ENCODE results near the gene INTU.
A peak's percentile ranks its signal among the peaks of the same experiment; 100 is the strongest.
"Not testable (repeated sequence)": the region's sequence is repeated elsewhere in the genome, so short reads cannot be mapped to it uniquely, and the experiment has no call there.

INTU gene

DNA sequence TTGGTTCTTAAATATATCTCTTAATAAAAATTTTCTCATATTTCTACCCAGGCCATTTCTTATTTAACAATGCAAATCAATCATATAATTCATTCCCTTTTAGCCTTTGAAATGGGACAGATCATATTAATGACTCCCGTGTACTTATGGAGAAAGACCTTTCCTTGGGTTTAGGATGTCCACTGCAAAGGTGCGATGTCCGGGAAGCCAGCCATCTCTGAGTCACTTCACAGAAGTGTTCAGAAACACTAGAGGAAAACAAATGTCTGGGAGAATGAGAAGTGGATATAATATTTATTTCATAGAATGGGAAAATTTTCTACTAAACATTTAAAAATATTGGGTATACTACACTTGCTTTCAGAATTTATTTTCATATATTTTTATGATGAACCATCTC lies 15.3 kb downstream of the INTU start:
- no peak for DNase-seq

DNA sequence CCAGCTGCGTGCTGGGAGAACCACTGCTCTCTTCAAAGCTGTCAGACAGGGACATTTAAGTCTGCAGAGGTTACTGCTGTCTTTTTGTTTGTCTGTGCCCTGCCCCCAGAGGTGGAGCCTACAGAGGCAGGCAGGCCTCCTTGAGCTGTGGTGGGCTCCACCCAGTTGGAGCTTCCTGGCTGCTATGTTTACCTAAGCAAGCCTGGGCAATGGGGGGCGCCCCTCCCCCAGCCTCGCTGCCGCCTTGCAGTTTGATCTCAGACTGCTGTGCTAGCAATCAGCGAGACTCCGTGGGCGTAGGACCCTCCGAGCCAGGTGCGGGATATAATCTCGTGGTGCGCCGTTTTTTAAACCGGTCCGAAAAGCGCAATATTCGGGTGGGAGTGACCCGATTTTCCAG lies 22.8 kb downstream of the INTU start:
- not testable (repeated sequence) for DNase-seq

DNA sequence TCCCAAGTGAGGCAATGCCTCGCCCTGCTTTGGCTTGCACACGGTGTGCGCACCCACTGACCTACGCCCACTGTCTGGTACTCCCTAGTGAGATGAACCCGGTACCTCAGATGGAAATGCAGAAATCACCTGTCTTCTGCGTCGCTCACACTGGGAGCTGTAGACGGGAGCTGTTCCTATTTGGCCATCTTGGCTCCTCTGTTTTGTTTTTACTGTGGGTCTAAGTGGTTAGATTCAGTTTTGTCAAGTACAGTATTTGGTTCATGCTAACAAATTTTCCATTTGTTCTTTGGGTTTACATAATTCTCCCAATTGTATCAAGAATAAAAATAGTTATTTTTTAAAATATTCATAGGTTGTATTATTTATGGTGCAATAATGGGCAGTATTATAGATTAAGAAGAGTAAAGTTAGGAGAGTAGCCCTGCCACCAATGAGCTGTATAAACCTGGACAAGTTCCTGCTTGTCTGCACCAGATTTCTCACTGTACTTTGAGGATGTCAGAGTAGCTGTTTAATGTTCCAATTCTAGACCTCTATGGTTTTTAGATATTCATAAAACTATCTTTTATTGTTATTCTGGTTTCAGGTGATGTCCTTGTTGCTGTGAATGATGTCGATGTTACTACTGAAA lies 23.4 kb downstream of the INTU start:
- DNase-seq, result no peak

DNA sequence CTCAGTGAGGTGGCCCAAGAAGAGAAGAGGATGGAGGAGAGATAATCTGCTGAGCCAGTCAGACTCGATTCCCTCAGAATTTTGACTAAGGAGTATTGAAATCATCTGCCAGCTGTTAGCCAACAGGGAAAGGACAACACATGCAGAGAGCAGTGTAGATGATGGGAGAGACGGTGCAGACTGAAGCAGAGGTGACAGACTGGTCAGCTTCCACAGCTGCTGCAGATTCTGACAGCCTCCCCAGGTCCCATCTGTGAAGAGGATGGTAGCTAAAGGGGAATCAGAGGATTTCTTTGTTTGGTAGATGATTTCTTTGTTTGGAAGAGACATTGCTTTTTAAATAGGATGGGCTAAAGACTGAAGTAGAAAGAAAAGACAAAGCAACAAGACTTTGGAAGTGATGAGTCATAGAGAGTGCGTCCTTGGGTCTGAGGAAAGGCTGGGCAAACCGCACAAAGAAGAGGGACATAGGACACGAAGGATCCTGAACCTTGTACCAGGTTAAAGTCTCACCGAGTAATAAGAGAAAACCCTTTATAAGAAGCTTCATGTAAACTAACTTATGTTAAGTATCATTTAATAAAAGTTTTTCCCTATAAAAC lies 27.6 kb downstream of the INTU start:
- no peak for DNase-seq

DNA sequence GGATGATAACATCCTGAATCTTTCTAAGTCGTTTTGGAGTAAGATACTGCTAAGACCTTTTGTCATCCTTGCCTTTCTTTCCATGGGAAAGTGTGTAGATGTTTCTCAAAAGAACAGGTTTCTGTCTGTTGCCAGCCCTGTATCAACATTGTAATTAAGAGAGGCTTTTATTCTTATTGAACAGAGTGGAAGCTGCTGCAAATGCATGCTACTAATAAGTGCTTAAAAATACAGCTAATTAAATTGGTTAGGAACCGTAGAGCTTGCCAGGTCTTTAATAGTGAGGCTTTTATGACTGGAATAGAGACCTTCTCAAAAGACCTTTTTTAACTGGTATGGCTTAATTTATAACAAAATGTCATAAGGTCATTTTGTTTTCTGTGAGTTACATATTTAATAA lies 34.4 kb downstream of the INTU start:
- DNase-seq, result no peak

DNA sequence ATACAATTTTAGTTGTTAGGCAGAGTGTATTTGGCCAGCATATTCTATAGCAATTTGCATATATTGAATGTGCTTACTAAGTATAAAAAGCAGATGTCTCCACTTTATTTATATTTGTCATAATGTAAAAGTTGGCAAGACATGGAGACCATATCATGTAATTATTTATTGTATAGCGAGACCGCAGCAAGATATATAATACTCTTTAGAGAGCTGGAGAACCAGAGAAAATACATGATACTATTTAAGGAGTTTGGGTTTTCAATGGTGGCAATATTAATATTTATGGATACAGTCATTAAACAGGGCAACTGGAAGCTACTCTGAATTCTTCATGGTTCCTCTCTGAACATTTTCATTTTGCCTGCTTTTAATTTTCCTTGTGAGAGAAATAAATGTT lies 35.0 kb downstream of the INTU start:
- DNase-seq, result no peak

DNA sequence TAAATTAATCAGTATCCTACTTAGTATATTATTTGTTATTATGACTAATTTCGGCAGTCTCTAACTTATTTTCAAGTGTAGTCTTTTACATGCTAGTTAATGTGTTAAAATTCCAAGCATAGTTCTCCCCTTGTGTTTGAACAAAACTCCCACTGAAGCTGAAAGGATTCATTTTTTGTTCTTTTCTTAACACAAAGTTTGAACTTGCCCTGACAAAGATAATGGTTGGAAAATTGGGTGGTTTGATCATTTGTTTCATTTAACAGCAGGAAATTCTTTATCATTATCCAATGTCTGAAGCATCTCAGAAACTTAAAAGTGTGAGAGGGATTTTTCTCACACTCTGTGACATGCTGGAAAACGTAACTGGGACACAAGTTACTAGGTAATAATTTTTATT lies 36.0 kb downstream of the INTU start:
- no peak for DNase-seq

DNA sequence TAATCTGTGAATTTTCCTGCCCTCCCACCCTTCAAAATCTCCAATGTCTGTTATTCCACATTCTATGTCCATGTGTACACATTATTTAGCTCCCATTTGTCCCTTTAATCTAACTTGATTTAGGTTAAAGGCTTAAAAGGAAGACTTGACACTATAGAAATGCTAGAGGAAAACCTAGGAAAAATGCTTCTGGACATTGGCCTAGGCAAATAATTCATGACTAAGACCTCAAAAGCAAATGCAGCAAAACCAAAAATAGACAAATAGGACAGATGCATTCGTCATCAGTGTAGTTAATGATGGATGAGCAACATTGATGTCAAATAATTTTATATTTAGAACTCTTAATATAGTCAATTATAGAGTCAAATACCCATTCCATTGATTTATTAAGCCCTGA lies 36.9 kb downstream of the INTU start:
- no peak for DNase-seq

DNA sequence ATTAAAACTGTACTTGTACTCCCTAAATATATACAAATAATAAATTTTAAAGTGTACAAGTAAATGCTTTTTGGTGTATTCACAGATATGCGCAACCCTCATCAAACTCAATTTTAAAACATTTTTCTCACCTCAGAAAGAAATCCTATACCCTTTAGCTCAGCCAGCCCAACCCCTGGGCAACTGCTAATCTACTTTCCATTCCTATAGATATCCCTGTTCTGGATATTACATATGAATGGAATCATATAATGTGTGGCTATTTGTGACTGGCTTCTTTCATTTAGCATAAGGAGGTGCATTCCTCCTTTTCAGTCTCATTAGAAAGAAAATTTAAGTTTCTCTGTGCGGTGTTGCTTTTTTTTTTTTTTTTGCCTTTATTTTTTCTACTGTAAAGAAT lies 39.4 kb downstream of the INTU start:
- DNase-seq, result no peak

DNA sequence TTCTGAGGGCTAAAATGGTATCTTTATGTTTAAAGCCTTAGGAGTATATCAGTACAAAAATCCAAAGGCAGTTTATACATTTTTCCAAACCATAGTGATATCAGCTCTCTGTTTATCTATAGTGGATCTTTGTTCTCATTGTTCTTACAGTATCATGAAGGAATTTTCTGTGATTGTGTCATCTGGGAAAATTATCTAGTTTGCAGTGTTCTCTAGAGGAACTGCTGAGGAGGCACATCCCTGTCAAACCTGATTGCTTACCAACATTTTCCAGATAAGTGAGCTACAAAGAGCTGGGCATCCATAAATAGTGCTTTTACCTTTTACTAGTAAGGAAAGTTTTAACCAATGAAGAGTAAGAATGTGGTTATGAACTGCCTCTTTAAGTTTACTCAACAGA lies 52.5 kb downstream of the INTU start:
- DNase-seq, result no peak

DNA sequence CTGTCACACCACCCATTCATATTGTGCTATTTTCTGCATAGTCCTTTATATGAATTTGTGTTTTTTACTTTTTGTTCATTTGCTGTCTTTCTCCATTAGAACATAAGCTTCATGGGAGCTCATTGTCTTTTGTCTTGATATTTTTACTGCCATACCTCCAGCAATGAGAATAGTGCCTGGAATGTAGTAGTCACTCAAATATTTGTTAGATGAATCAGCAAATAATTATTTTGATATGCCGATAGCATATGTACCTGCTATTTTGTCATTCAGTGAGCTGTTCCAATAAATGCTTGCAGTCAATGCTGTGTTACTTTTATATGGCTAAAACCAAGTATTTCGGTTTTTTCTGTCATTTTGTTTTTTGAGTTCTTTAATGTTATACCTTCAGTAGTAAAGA lies 53.9 kb downstream of the INTU start:
- DNase-seq, result no peak

DNA sequence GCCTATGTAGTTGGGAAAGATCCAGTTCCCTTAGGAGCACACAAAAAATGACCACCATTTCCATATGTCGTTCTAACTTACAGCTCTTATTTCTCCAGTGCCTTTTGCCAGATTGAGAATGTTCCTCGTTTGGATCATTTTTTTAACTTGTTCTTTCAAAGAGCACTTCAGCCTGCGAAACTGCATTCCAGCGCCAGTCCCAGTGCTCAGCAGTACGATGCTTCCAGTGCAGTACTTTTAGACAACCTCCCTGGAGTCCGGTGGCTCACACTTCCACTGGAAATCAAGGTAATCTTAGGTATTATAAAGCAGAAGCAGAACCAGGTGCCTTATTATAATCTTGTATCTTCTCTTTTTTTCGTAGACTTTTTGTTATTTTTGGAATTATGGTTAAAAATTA lies 54.8 kb downstream of the INTU start:
- DNase-seq, result no peak

DNA sequence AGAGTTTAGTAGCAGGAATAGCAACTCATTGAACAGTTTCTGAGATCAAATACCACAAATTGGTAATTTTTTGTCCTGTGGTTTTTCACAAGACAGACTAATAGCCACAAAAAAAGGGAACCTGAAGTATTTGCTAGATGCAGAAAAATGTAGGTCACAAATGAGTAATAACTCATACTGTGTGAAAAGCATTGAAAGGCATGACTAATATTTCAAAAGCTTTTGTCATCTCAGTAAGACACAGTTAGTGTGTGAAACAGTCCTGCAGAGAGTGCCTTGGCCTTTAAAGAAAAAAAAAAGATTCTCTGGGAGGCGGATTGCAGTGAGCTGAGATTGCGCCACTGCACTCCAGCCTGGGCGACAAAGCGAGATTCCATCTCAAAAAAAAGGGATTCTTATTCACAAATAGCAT lies 66.0 kb downstream of the INTU start:
- no peak for DNase-seq

DNA sequence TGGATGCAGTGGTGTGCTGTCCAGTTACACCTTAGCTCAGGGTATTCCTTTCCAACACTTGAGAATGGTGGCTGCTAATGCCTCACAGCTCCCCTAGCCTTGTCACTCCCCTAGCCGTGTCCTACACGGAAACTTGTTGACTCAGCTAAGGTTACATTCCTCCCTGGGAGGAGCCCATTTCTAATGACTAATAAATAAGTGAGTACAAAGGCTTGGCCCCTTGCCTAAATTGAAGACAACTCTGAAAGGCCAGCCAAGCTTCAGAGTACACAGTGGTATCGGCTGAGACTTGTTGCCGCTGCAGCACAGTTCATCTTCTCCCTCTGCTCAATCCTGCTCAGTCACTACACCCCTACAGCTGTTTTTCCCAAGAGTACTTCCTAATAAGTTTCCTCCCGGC lies 76.2 kb downstream of the INTU start:
- no peak for DNase-seq

DNA sequence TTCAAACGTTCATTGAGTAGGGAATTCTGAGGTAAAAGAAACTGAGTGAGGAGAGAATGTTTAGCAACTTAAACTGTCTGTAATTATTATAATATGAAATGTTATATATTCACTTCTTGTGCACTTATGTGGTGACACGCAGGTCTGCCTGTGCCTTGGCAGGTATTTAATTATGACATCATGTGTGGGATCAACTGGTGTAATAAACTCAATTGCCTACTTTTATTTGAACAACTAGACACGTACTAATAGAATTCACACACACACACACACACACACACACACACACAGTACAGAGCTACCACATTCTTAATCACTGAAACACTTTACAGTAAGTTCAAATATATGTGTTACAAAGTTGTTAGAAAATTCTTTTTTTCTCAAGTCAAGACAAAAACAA lies 76.7 kb downstream of the INTU start:
- DNase-seq, result no peak

DNA sequence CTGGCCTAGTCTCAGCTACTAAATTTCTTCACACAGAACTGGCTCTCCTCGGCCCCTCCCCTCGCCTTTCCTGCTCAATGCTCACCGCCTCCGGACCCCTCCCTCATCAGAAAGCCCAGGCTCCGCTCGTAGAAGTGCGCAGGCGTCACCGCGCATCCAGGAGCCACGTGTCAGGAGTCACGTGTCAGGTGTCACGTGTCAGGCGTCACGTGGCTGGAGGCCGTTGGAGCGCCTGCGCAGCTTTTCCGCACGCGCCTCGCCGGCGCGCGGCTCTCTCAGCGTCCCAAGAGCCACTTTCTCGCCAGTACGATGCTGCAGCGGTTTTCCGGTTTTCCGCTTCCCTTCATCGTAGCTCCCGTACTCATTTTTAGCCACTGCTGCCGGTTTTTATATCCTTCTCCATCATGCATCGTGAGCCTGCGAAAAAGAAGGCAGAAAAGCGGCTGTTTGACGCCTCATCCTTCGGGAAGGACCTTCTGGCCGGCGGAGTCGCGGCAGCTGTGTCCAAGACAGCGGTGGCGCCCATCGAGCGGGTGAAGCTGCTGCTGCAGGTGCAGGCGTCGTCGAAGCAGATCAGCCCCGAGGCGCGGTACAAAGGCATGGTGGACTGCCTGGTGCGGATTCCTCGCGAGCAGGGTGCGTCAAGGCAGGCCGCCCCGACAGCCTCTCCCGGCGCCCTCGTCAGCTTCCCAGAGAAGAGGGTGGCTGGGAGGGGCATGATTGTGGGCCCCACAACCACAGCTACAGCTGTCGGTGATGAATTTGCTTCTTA lies 97.6 kb downstream of the INTU start, which contains the start of gene SLC25A31:
SLC25A31 (plus strand) TSS at position 259 of the 772 bp plus-strand sequence; CDS start at position 405, 146 bp downstream.
- no peak for DNase-seq

DNA sequence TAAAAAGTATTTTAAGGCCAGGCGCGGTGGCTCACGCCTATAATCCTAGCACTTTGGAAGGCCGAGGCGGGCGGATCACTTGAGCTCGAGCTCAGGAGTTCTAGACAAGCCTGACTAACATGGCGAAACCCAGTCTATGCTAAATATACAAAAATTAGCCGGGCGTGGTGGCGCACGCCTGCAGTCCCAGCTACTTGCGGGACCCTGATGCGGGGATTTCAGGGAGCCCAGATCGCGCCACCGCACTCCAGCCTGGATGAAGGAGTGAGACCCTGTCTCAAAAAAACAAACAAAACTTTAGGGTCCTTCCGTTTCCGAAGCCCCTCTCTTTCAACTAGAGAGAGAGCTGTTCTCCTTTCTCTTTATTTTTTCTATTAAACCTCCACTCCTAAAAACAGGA lies 98.6 kb downstream of the INTU start:
- DNase-seq, result no peak

DNA sequence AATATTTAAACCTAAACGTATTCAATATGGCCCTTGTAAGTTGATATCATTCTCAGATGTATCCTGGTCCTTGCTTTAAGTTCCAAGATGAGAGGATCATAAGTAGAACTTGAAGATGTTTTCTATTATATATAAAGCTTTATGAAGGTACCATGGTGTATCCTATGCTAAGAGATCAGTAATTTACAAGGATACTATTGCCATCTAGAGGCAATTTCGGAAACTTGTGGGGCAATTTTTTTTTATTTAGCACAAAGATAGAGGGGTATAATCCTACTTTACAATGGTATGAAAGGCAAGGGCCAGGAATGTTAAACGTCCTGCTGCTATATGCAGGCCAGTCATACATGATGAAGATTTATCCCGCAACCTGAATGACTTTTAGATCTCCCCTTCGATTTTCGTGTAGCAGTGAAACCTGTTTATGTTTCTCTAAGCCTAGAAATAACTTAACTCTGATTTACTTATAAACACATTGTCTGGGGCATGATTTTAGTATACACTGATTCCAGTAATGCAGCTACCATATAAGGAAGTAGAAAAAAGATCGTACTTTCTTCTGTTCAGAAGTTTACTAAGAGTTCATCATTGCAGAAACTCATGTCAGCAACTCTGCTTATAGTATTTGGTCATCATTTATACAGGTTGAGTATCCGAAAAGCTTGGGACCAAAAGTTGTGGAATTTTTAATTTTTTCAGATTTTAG lies 100.0 kb downstream of the INTU start:
- peak; percentile 2 for DNase-seq

DNA sequence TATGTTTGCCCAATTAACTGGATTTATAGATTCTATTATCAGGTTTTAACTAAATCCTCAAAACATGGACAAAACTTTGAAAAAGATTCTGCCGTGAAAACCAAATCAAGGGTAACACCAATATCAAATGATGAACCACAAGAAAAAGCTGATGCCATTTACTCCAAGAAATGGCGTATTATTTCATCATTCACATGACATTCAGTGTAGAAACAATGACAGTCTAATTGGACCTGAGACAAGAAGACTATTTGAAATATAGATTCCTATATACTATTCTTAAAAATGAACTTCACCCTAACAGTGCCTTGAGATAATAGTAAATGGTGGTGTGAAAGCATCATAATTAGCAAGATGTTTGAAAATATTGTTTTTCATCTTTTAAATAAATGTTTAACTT lies 102.2 kb downstream of the INTU start:
- DNase-seq, result no peak

DNA sequence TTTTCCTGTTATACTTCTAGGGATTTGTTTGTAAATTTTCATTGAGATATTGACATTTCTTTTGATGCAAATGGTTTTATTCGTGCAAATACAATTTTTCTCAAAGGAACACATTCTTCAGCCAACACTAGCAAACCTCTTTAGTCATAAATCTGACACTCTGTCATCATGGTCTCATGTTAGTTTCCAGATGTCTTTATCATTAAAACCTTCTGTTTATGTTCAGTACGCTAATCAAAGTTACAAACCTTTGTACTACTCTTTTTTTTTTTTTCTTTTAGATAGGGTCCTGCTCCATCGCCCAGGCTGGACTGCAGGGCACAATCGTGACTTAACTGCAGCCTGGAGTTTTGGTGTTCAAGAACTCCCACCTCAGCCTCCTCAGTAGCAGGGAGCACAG lies 104.5 kb downstream of the INTU start:
- no peak for DNase-seq

DNA sequence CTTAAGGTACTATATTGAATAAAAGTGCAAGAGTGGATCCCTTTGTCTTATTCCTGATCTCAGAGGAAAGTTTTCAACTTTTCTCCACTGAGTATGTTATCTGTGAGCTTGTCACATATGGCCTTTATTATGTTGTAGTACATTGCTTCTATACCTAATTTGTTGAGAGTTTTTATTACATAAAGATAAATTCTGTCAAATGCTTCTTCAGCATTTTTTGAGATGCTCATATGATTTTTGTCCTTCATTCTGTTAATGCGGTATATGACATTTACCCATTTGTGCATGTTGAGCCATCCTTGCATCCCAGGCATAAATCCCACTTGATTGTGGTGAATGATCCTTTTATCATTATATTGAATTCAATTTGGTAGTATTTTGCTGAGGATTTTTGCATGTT lies 108.5 kb downstream of the INTU start:
- no peak for DNase-seq

DNA sequence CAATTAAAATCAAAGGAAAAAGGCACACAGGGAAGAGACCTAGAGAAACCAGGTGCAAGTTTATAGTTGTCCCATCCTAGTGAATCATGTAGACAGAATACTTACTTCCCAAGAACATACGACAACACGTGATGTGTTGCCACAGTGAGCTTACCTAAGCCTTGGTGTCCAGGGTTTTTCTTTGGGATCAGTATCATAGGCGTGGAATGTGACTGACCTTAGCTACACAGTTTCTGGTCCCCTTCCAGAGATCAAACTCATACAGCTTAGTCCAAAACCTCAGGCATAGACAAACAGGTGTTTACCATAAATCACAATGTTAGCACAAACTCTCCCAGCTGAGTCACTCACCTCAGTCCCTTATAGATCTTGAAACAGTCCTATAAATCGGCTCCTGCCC lies 115.1 kb downstream of the INTU start:
- DNase-seq, result no peak

DNA sequence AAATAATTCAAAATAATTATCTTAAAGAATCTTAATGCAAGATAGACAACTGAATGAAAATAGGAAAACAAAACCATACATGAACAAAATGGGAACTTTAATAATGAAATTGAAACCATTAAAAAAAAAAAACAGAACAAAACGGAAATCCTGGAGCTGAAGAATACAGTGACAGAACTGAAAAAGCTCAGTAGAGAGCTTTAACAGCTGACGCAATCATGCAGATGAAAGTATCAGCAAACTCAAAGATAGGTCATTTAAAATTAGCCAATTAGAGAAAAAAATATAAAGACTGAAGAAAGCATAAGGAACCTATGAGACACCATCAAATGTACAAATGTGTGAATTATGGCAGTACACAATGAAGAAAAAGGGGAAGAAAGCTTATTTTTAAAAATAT lies 116.2 kb downstream of the INTU start:
- DNase-seq, result no peak

DNA sequence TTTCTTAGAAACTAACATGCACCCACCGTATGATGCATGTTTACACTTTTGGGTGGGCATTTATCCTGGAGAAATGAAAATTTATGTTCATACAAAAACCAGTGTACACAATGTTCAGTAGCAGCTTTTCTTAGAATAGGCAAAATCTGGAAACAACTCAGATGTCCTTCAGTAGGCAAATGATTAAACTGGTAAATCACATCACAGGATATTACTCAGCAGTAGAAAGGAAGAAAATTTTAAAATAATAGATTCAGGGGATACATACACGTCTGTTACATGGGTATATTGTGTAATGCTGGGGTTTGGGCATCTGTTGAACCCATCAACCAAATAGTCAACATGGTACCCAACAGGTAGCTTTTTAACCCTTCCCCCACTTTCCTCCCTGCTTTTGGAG lies 124.1 kb downstream of the INTU start:
- no peak for DNase-seq

Measured in NCI-H2081 treated with DMSO at 0.1 percent for 48 hours (cell line).